ENCODE data around the gene AARS1.
"Not testable (repeated sequence)": the region's sequence is repeated elsewhere in the genome, so short reads cannot be mapped to it uniquely, and the experiment has no call there.

AARS1 gene

DNA sequence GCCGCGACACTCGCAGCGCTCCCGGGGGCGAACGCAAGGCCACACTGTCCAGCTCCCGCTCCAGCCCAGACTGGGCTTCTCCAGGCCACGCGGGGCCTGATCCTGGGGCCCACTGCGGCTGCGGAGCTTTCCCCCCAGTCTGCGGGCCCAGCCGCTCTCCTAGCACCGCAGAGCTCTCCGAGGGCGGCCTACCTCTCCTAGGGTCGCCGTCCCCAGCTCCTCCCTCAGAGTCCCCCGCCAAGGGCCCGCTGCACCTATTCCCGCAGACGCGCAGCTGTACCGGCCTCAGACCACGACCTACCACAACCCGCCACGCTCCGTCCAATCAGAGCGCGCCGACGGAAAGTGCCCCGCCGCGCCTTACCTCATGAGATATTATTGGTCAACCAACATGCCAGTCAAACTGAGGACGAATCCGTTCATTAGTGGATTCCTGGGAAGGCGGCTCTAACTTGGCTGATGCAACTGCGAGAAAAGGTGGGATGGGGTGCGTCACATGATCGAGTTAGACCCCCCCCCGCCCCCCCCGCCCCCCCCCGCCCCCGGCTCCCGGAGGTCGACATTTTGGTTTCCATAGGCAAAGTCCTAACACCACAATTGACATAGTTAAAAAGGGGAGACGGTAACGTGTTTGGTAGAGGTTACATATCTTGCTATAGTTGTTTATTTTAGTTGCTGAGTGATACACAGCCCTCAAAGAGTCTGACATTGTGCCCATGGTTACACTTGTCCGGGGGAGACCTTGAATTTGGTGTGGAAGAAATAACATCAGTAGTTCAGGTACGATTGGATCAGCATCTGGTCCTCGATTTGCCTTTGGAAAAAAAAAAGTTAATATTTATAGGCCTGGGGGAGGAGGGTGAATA lies at the start of gene AARS1:
AARS1 (minus strand) TSS at position 278 of the 866 bp plus-strand sequence. CDS start 6,743 bp downstream, outside the sequence.
- Histone ChIP-seq H3K4me3 (ENCODE audit: low read depth, low read length) (peak within 1 kb of the TSS; percentile 84), H3K27ac (ENCODE audit: low read depth, low read length) (peak within 1 kb of the TSS; percentile 86), H2AFZ (ENCODE audit: low read length, unreplicated experiment) (peak within 1 kb of the TSS; percentile 53), H3K27me3 (ENCODE audit: insufficient read depth, low read length) (no peaks in the 10 kb centered on the region), H3K4me1 (ENCODE audit: control insufficient read depth, insufficient read depth, low read length, unreplicated experiment) (peaks cover 9% of the 10 kb centered on the region), H3K36me3 (ENCODE audit: insufficient read depth, low read length) (peaks cover 15% of the 10 kb centered on the region), H3K79me2 (ENCODE audit: control insufficient read depth, insufficient read depth, low read length, unreplicated experiment) (peaks cover 43% of the 10 kb centered on the region)

GRCh38 chr16:70337814-70338213 lies 48.5 kb upstream of the AARS1 start:
- Histone ChIP-seq H3K4me3 (ENCODE audit: low read depth, low read length) (no peak overlapping the region), H3K4me1 (ENCODE audit: control insufficient read depth, insufficient read depth, low read length, unreplicated experiment) (no peaks in the 10 kb centered on the region), H3K79me2 (ENCODE audit: control insufficient read depth, insufficient read depth, low read length, unreplicated experiment) (no peaks in the 10 kb centered on the region), H3K27ac (ENCODE audit: low read depth, low read length) (no peak overlapping the region), H3K36me3 (ENCODE audit: insufficient read depth, low read length) (peaks cover 4% of the 10 kb centered on the region; the same call in 1 of the 2 replicates), H3K27me3 (ENCODE audit: insufficient read depth, low read length) (no peaks in the 10 kb centered on the region), H2AFZ (ENCODE audit: low read length, unreplicated experiment) (no peak overlapping the region)

GRCh38 chr16:70332728-70333127 lies 43.4 kb upstream of the AARS1 start:
- H3K79me2 ChIP-seq (ENCODE audit: control insufficient read depth, insufficient read depth, low read length, unreplicated experiment); H3K27me3 ChIP-seq (ENCODE audit: insufficient read depth, low read length); H3K36me3 ChIP-seq (ENCODE audit: insufficient read depth, low read length); H3K27ac ChIP-seq (ENCODE audit: low read depth, low read length); H2AFZ ChIP-seq (ENCODE audit: low read length, unreplicated experiment); H3K4me1 ChIP-seq (ENCODE audit: control insufficient read depth, insufficient read depth, low read length, unreplicated experiment); H3K4me3 ChIP-seq (ENCODE audit: low read depth, low read length): not testable (repeated sequence)

DNA sequence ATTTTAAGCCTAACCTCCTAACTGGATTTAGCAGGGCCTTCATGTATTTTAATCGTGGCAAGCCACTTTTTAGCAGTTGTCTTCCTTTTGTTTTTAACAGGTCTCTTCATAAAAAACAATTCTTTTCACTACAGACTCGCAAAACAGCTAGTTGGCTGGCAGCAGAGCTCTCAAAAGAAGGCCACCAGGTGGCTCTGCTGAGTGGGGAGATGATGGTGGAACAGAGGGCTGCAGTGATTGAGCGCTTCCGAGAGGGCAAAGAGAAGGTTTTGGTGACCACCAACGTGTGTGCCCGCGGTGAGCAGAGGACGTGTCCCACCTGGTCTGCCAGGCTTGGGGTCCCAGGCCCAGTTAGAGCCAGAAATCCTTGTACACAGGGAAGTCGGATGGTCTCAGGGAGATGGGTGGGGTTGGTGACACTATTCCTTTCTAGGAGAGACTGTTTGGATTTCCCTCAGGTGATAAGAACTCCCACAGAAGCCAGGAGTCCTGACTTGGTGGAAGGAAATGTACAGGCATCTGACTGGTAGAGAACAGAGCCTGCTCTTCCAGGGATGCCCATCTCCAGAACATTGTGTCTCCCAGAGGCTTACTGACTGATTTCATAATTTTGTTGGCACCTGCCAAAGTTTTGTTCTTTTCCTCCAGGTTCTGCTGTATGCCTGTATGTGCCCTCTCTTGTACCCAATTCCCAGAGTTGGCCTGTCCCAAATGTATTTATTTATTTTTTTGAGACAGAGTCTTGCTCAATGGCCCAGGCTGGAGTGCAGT lies 42.5 kb upstream of the AARS1 start:
- H3K79me2 ChIP-seq (ENCODE audit: control insufficient read depth, insufficient read depth, low read length, unreplicated experiment) = no peaks in the 10 kb centered on the region
- no peak overlapping the region for H3K27ac ChIP-seq (ENCODE audit: low read depth, low read length)
- H3K36me3 ChIP-seq (ENCODE audit: insufficient read depth, low read length) = peaks cover 4% of the 10 kb centered on the region; the same call in 1 of the 2 replicates
- H3K4me1 ChIP-seq (ENCODE audit: control insufficient read depth, insufficient read depth, low read length, unreplicated experiment) = no peaks in the 10 kb centered on the region
- H3K27me3 ChIP-seq (ENCODE audit: insufficient read depth, low read length) = no peaks in the 10 kb centered on the region
- H3K4me3 ChIP-seq (ENCODE audit: low read depth, low read length) = no peak overlapping the region
- H2AFZ ChIP-seq (ENCODE audit: low read length, unreplicated experiment) = no peak overlapping the region

- no peaks in the 10 kb centered on the region for H3K79me2 ChIP-seq (ENCODE audit: control insufficient read depth, insufficient read depth, low read length, unreplicated experiment)
- H3K27ac ChIP-seq (ENCODE audit: low read depth, low read length) = no peak overlapping the region
- peaks cover 4% of the 10 kb centered on the region; the same call in 1 of the 2 replicates for H3K36me3 ChIP-seq (ENCODE audit: insufficient read depth, low read length)
Measured at GRCh38 chr16:70331091-70331490, 41.8 kb upstream of the AARS1 start.

DNA sequence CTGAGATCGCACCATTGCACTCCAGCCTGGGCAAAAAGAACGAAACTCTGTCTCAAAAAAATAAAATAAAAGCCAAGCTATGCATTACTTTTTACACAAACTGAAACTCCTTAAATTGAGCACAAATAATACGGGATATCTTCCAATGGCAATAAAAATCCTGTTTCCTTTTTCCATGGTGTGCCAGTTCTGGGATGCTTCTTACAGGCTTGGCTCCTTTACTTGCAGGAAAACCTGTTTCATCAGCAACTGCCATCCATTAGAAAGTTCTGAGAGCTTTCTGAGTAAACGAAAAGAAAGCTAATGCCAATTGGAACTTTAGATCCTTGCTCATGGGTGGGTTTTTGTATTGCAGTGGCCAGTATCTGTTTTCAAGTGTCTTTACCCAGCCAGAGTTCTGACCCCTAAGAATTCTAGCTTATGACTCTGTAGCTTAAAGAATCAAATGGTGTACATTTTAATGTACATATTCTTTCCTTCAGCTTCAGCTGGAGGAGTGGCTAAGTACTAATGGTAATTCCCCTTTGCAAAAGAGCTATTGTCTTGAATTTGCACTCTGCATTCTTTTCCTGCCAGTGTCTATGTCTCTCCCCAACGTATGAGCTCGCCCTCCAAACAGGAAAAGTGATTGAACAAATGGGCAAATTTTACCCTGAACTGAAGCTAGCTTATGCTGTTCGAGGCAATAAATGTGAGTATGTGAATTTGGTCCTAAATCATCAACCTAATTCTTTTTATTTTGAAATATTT lies 35.9 kb upstream of the AARS1 start:
- Histone ChIP-seq H3K4me3 (ENCODE audit: low read depth, low read length) (no peak overlapping the region), H3K79me2 (ENCODE audit: control insufficient read depth, insufficient read depth, low read length, unreplicated experiment) (no peaks in the 10 kb centered on the region), H3K27ac (ENCODE audit: low read depth, low read length) (no peak overlapping the region), H3K27me3 (ENCODE audit: insufficient read depth, low read length) (no peaks in the 10 kb centered on the region), H2AFZ (ENCODE audit: low read length, unreplicated experiment) (no peak overlapping the region), H3K36me3 (ENCODE audit: insufficient read depth, low read length) (peaks cover 10% of the 10 kb centered on the region), H3K4me1 (ENCODE audit: control insufficient read depth, insufficient read depth, low read length, unreplicated experiment) (peaks cover 4% of the 10 kb centered on the region)

More at GRCh38 chr16:70331091-70331490, 41.8 kb upstream of the AARS1 start:
- Histone ChIP-seq H3K4me1 (ENCODE audit: control insufficient read depth, insufficient read depth, low read length, unreplicated experiment) (no peaks in the 10 kb centered on the region), H3K4me3 (ENCODE audit: low read depth, low read length) (no peak overlapping the region), H3K27me3 (ENCODE audit: insufficient read depth, low read length) (no peaks in the 10 kb centered on the region), H2AFZ (ENCODE audit: low read length, unreplicated experiment) (no peak overlapping the region)

DNA sequence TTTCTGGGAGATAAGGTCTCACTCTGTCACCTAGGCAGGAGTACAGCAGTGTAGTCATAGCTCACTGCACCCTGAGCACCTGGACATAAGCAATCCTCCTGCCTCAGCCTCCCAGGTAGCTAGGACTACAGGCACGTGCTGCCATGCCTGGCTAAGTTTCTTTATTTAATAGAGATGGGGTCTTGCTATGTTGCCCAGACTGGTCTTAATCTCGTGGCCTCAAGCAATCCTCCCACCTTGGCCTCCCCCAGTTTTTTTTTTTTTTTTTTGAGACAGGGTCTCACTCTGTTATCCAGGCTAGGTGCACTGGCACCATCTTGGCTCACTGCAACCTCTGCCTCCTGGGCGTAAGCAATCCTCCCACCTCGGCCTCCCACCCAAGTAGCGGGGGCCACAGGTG lies 30.8 kb upstream of the AARS1 start:
- no peak overlapping the region for H3K4me3 ChIP-seq (ENCODE audit: low read depth, low read length)
- no peak overlapping the region for H2AFZ ChIP-seq (ENCODE audit: low read length, unreplicated experiment)
- no peaks in the 10 kb centered on the region for H3K27me3 ChIP-seq (ENCODE audit: insufficient read depth, low read length)
- H3K27ac ChIP-seq (ENCODE audit: low read depth, low read length) = no peak overlapping the region
- H3K79me2 ChIP-seq (ENCODE audit: control insufficient read depth, insufficient read depth, low read length, unreplicated experiment) = no peaks in the 10 kb centered on the region
- H3K4me1 ChIP-seq (ENCODE audit: control insufficient read depth, insufficient read depth, low read length, unreplicated experiment) = peaks cover 4% of the 10 kb centered on the region
- peaks cover 11% of the 10 kb centered on the region for H3K36me3 ChIP-seq (ENCODE audit: insufficient read depth, low read length)

DNA sequence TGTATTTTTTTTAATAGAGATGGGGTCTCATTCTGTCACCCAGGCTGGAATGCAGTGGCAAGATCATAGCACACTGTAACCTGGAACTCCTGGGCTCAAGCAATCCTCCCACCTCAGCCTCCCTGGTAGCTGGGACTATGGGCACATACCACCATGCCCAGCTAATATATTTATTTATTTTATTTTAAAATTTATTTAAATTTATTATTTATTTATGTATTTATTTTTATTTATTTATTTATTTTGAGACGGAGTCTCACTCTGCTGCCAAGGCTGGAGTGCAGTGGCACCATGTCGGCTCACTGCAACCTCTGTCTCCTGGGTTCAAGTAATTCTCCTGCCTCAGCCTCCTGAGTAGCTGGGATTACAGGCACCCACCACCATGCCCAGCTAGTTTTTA lies 18.4 kb upstream of the AARS1 start:
- not testable (repeated sequence) for H3K27me3 ChIP-seq (ENCODE audit: insufficient read depth, low read length); H3K27ac ChIP-seq (ENCODE audit: low read depth, low read length); H2AFZ ChIP-seq (ENCODE audit: low read length, unreplicated experiment); H3K4me3 ChIP-seq (ENCODE audit: low read depth, low read length); H3K4me1 ChIP-seq (ENCODE audit: control insufficient read depth, insufficient read depth, low read length, unreplicated experiment); H3K36me3 ChIP-seq (ENCODE audit: insufficient read depth, low read length)
- peaks cover 38% of the 10 kb centered on the region for H3K79me2 ChIP-seq (ENCODE audit: control insufficient read depth, insufficient read depth, low read length, unreplicated experiment)

GRCh38 chr16:70306880-70307279 lies 17.6 kb upstream of the AARS1 start:
- H3K27ac ChIP-seq (ENCODE audit: low read depth, low read length) = no peak overlapping the region
- H3K79me2 ChIP-seq (ENCODE audit: control insufficient read depth, insufficient read depth, low read length, unreplicated experiment) = peaks cover 41% of the 10 kb centered on the region
- H3K36me3 ChIP-seq (ENCODE audit: insufficient read depth, low read length) = no peaks in the 10 kb centered on the region
- H3K27me3 ChIP-seq (ENCODE audit: insufficient read depth, low read length) = no peaks in the 10 kb centered on the region
- peaks cover 6% of the 10 kb centered on the region for H3K4me1 ChIP-seq (ENCODE audit: control insufficient read depth, insufficient read depth, low read length, unreplicated experiment)
- no peak overlapping the region for H3K4me3 ChIP-seq (ENCODE audit: low read depth, low read length)
- H2AFZ ChIP-seq (ENCODE audit: low read length, unreplicated experiment) = no peak overlapping the region

GRCh38 chr16:70304892-70305448 lies 15.7 kb upstream of the AARS1 start:
- Histone ChIP-seq H3K4me1 (ENCODE audit: control insufficient read depth, insufficient read depth, low read length, unreplicated experiment) (peaks cover 6% of the 10 kb centered on the region), H3K79me2 (ENCODE audit: control insufficient read depth, insufficient read depth, low read length, unreplicated experiment) (peaks cover 47% of the 10 kb centered on the region), H3K4me3 (ENCODE audit: low read depth, low read length) (no peak overlapping the region), H3K27ac (ENCODE audit: low read depth, low read length) (no peak overlapping the region), H3K27me3 (ENCODE audit: insufficient read depth, low read length) (no peaks in the 10 kb centered on the region), H3K36me3 (ENCODE audit: insufficient read depth, low read length) (peaks cover 11% of the 10 kb centered on the region), H2AFZ (ENCODE audit: low read length, unreplicated experiment) (no peak overlapping the region)
